HL-60 (cell line): ENCODE results near the gene ITGB3BP.
"Not testable (repeated sequence)": the region's sequence is repeated elsewhere in the genome, so short reads cannot be mapped to it uniquely, and the experiment has no call there.

Experiments
- CTCF ChIP-seq: IDR thresholded peaks from one replicate; pipeline ENCODE4 v1.5.1; 2011; ENCODE audit warnings: low read length, control low read depth, inconsistent platforms; ENCODE audit not compliant: insufficient read depth
- GABPA ChIP-seq: IDR thresholded peaks from 2 replicates; pipeline ENCODE4 v1.6.1; 2012; ENCODE audit warnings: low read depth
- POLR2AphosphoS5 ChIP-seq: IDR thresholded peaks from 2 replicates; pipeline ENCODE4 v1.6.1; 2012; ENCODE audit warnings: low read depth
- REST ChIP-seq: IDR thresholded peaks from 2 replicates; pipeline ENCODE4 v1.6.1; 2012; ENCODE audit warnings: low read depth; ENCODE audit not compliant: insufficient replicate concordance
- SPI1 ChIP-seq: IDR thresholded peaks from 2 replicates; pipeline ENCODE4 v1.6.1; 2012; ENCODE audit warnings: low read depth, mild to moderate bottlenecking, borderline replicate concordance

GRCh38 chr1:63572686-63573085 is 49.7 kb upstream of the ITGB3BP start:
- TF ChIP-seq CTCF, GABPA, POLR2AphosphoS5, SPI1, REST: not testable (repeated sequence)
